HepG2 (cell line): ENCODE results near the gene ABCB9. TPM values are rescaled to one million over a fixed set of nuclear protein-coding genes. Genes with fewer than 3 reads are reported as not detected.

Source experiments
- FOXK1 ChIP-seq: sonication (generic); formaldehyde crosslinking; IDR thresholded peaks from 2 replicates; pipeline ENCODE4 v1.4.0; 2020; ENCODE audit warnings: low read depth, missing genetic modification reagents, borderline replicate concordance
- JARID2 ChIP-seq: sonication (generic); formaldehyde crosslinking; IDR thresholded peaks from 2 replicates; pipeline ENCODE4 v1.8.1; 2023; ENCODE audit warnings: missing genetic modification reagents, inconsistent platforms; ENCODE audit not compliant: insufficient replicate concordance
- JDP2 ChIP-seq: sonication (generic); formaldehyde crosslinking; IDR thresholded peaks from 2 replicates; pipeline ENCODE4 v1.8.1; 2022; ENCODE audit warnings: missing genetic modification reagents, borderline replicate concordance
- NFATC3 ChIP-seq: sonication (generic); formaldehyde crosslinking; IDR thresholded peaks from 2 replicates; pipeline ENCODE4 v1.5.1; 2020; ENCODE audit warnings: mild to moderate bottlenecking, missing genetic modification reagents
- PAX8 ChIP-seq: sonication (generic); formaldehyde crosslinking; IDR thresholded peaks from 2 replicates; pipeline ENCODE4 v1.8.0; 2022; ENCODE audit warnings: mild to moderate bottlenecking, missing genetic modification reagents, borderline replicate concordance
- RFXAP ChIP-seq: sonication (generic); formaldehyde crosslinking; IDR thresholded peaks from 2 replicates; pipeline ENCODE4 v1.4.0; 2020; ENCODE audit warnings: missing genetic modification reagents, borderline replicate concordance
- RXRB ChIP-seq: IDR thresholded peaks from 2 replicates; pipeline ENCODE4 v1.6.1; 2016; ENCODE audit warnings: borderline replicate concordance, missing genetic modification reagents, missing compliant biosample characterization
- SAFB2 ChIP-seq: sonication (generic); formaldehyde crosslinking; IDR thresholded peaks from 2 replicates; pipeline ENCODE4 v1.5.1; 2020; ENCODE audit warnings: missing genetic modification reagents, low read depth, mild to moderate bottlenecking, borderline replicate concordance
- ZNF180 ChIP-seq: sonication (generic); formaldehyde crosslinking; IDR thresholded peaks from 2 replicates; pipeline ENCODE4 v1.4.0; 2020; ENCODE audit warnings: low read depth, missing genetic modification reagents, borderline replicate concordance
- ZNF225 ChIP-seq: sonication (generic); formaldehyde crosslinking; IDR thresholded peaks from 2 replicates; pipeline ENCODE4 v1.4.0; 2020; ENCODE audit warnings: mild to moderate bottlenecking, missing genetic modification reagents
- ZNF746 ChIP-seq: sonication (generic); formaldehyde crosslinking; IDR thresholded peaks from 2 replicates; pipeline ENCODE4 v1.8.0; 2022; ENCODE audit warnings: mild to moderate bottlenecking, missing genetic modification reagents
- ZNF773 ChIP-seq: sonication (generic); formaldehyde crosslinking; IDR thresholded peaks from 2 replicates; pipeline ENCODE4 v1.4.0; 2020; ENCODE audit warnings: missing genetic modification reagents, borderline replicate concordance
- ZNF790 ChIP-seq: sonication (generic); formaldehyde crosslinking; IDR thresholded peaks from 2 replicates; pipeline ENCODE4 v1.8.0; 2022; ENCODE audit warnings: missing genetic modification reagents, mild to moderate bottlenecking, borderline replicate concordance
- ZSCAN25 ChIP-seq: sonication (generic); formaldehyde crosslinking; IDR thresholded peaks from 2 replicates; pipeline ENCODE4 v1.8.0; 2022; ENCODE audit warnings: mild to moderate bottlenecking, missing genetic modification reagents
- polyA plus RNA-seq, 8 experiments: library from polyadenylated mRNA; depleted of rRNA in 3 of 8; stranded (reverse) in 7 of 8; unstranded in 1 of 8; fragments of >200 nt; fragmentation: Illumina TruSeq in 4 of 8; extraction: Trizol in 4 of 8; gene quantifications; 2 replicates each; pipeline versions ENCODE4 v1.2.1 to v1.2.3, GENCODE V29; 2011 to 2016; ENCODE audit warnings: low read depth in 4 of 8, missing spikeins in 1 of 8, mixed read lengths in 1 of 8; ENCODE audit not compliant: insufficient read depth in 1 of 8
- total RNA-seq, 5 experiments: library from RNA; depleted of rRNA; stranded (reverse); fragments of >200 nt; fragmentation: Illumina TruSeq; extraction: Trizol; gene quantifications; 2 replicates each; pipeline ENCODE4 v1.2.3, GENCODE V29; 2016; ENCODE audit warnings: low read depth in 1 of 5
- TF ChIP-seq, protein P1 (sequence below): sonication (generic); formaldehyde crosslinking; IDR thresholded peaks from 2 replicates; pipeline ENCODE4 v1.4.0; 2020; ENCODE audit warnings: mild to moderate bottlenecking, missing genetic modification reagents
- TF ChIP-seq, protein P2 (sequence below): sonication (generic); formaldehyde crosslinking; IDR thresholded peaks from 2 replicates; pipeline ENCODE4 v1.4.0; 2020; ENCODE audit warnings: missing genetic modification reagents
- TF ChIP-seq, protein P3 (sequence below): sonication (generic); formaldehyde crosslinking; IDR thresholded peaks from 2 replicates; pipeline ENCODE4; 2020; ENCODE audit warnings: missing genetic modification reagents, mild to moderate bottlenecking, borderline replicate concordance
- TF ChIP-seq, protein P4 (sequence below): sonication (generic); formaldehyde crosslinking; IDR thresholded peaks from 2 replicates; pipeline ENCODE4 v1.4.0; 2020; ENCODE audit warnings: missing genetic modification reagents

The ABCB9 gene
- total and polyA plus RNA-seq, 2 of the 13 experiments (the other 11 are each of a cell fraction or from before 2014, with no cell fraction given): 5.1 to 6.0 TPM

DNA sequence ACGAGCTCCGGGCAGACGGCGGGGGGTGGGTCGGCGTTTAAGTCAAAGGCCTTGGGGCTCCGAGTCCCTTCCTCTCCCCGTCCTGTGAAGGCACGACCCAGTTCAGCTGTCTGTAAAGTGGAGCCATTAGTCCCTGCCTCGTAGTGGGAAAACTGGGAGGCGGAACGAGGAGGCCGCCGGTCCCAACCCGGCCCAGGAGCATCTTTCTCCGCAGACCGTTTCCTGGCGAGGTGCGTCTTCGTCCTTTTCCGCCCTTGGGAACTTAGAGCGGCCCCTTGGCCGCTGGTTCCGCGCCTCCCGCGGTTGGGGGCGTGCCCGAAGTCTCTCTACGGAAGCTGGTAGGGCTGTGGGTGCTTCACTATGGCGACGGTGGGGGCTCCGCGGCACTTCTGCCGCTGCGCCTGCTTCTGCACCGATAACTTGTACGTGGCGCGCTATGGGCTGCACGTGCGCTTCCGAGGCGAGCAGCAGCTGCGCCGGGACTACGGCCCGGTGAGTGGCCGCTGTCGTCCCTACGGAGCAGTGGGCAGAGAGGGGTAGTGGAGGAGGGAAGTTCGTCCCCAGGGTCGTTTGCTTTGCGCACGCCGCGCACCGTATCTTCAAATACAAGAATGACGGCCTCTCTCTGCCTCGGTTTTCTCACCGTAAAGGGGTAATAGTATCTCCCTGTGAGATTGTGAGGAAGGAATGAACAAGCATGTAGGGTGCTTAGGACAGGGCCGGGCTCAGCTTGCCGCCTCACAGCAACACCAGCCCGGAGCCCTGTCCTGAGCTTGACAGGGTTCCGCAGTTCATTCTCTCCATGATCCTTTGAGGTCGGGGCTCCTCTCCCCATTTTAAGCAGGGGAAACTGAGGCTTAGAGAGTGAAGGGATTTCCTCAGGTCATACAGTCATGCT, 8.9 kb upstream of the ABCB9 start, which contains the start of gene OGFOD2 (continued):
- TF ChIP-seq, protein P1, sequence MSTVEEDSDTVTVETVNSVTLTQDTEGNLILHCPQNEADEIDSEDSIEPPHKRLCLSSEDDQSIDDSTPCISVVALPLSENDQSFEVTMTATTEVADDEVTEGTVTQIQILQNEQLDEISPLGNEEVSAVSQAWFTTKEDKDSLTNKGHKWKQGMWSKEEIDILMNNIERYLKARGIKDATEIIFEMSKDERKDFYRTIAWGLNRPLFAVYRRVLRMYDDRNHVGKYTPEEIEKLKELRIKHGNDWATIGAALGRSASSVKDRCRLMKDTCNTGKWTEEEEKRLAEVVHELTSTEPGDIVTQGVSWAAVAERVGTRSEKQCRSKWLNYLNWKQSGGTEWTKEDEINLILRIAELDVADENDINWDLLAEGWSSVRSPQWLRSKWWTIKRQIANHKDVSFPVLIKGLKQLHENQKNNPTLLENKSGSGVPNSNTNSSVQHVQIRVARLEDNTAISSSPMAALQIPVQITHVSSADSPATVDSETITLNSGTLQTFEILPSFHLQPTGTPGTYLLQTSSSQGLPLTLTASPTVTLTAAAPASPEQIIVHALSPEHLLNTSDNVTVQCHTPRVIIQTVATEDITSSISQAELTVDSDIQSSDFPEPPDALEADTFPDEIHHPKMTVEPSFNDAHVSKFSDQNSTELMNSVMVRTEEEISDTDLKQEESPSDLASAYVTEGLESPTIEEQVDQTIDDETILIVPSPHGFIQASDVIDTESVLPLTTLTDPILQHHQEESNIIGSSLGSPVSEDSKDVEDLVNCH (CRISPR knock-in tag): no peak
- TF ChIP-seq FOXK1 (CRISPR knock-in tag) (no peak), ZNF773 (CRISPR knock-in tag) (no peak), PAX8 (no peak), NFATC3 (no peak), ZNF790 (CRISPR knock-in tag) (no peak; the same call in 1 of the 2 replicates), JARID2 (CRISPR knock-in tag) (no peak), ZNF180 (CRISPR knock-in tag) (no peak), ZSCAN25 (CRISPR knock-in tag) (no peak), ZNF225 (peak; percentile 17; the same call in 1 of the 2 replicates), RFXAP (0 out of 2 replicates have a peak, but pooled peaks have one; percentile 22), ZNF746 (CRISPR knock-in tag) (no peak), SAFB2 (CRISPR knock-in tag) (no peak), JDP2 (CRISPR knock-in tag) (no peak), RXRB (CRISPR knock-in tag) (no peak)
- TF ChIP-seq, protein P2, sequence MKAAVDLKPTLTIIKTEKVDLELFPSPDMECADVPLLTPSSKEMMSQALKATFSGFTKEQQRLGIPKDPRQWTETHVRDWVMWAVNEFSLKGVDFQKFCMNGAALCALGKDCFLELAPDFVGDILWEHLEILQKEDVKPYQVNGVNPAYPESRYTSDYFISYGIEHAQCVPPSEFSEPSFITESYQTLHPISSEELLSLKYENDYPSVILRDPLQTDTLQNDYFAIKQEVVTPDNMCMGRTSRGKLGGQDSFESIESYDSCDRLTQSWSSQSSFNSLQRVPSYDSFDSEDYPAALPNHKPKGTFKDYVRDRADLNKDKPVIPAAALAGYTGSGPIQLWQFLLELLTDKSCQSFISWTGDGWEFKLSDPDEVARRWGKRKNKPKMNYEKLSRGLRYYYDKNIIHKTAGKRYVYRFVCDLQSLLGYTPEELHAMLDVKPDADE (CRISPR knock-in tag): no peak
- TF ChIP-seq, protein P3, sequence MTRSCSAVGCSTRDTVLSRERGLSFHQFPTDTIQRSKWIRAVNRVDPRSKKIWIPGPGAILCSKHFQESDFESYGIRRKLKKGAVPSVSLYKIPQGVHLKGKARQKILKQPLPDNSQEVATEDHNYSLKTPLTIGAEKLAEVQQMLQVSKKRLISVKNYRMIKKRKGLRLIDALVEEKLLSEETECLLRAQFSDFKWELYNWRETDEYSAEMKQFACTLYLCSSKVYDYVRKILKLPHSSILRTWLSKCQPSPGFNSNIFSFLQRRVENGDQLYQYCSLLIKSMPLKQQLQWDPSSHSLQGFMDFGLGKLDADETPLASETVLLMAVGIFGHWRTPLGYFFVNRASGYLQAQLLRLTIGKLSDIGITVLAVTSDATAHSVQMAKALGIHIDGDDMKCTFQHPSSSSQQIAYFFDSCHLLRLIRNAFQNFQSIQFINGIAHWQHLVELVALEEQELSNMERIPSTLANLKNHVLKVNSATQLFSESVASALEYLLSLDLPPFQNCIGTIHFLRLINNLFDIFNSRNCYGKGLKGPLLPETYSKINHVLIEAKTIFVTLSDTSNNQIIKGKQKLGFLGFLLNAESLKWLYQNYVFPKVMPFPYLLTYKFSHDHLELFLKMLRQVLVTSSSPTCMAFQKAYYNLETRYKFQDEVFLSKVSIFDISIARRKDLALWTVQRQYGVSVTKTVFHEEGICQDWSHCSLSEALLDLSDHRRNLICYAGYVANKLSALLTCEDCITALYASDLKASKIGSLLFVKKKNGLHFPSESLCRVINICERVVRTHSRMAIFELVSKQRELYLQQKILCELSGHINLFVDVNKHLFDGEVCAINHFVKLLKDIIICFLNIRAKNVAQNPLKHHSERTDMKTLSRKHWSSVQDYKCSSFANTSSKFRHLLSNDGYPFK (CRISPR knock-in tag): peak; percentile 83; the same call in 1 of the 2 replicates
- TF ChIP-seq, protein P4, sequence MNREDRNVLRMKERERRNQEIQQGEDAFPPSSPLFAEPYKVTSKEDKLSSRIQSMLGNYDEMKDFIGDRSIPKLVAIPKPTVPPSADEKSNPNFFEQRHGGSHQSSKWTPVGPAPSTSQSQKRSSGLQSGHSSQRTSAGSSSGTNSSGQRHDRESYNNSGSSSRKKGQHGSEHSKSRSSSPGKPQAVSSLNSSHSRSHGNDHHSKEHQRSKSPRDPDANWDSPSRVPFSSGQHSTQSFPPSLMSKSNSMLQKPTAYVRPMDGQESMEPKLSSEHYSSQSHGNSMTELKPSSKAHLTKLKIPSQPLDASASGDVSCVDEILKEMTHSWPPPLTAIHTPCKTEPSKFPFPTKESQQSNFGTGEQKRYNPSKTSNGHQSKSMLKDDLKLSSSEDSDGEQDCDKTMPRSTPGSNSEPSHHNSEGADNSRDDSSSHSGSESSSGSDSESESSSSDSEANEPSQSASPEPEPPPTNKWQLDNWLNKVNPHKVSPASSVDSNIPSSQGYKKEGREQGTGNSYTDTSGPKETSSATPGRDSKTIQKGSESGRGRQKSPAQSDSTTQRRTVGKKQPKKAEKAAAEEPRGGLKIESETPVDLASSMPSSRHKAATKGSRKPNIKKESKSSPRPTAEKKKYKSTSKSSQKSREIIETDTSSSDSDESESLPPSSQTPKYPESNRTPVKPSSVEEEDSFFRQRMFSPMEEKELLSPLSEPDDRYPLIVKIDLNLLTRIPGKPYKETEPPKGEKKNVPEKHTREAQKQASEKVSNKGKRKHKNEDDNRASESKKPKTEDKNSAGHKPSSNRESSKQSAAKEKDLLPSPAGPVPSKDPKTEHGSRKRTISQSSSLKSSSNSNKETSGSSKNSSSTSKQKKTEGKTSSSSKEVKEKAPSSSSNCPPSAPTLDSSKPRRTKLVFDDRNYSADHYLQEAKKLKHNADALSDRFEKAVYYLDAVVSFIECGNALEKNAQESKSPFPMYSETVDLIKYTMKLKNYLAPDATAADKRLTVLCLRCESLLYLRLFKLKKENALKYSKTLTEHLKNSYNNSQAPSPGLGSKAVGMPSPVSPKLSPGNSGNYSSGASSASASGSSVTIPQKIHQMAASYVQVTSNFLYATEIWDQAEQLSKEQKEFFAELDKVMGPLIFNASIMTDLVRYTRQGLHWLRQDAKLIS (CRISPR knock-in tag): no peak
